PC-3 (cell line): ENCODE data around the gene RAB34. TPM values are rescaled to one million over a fixed set of nuclear protein-coding genes. Genes with fewer than 3 reads are reported as not detected.

Experiments
- ATAC-seq: fragments of 200-7000 bp; cut with Tn5 transposase; 2 replicates; pipeline ENCODE4 v1.9.1; 2020; ENCODE audit warnings: mild to moderate bottlenecking, moderate library complexity
- BruUV-seq: library from RNA; stranded (reverse); fragments of 400-500 nt; replicated peaks from 2 replicates; lab custom pipeline; 2021; lab: Mats Ljungman, UMichigan
- CTCF ChIA-PET: fragments of 300-600 bp; sonication (Branson Sonifier 250); formaldehyde crosslinking; loops from one replicate; lab custom pipeline; 2022; ENCODE audit warnings: antibody characterized with exemption; lab: Charles Lee
- POLR2A ChIA-PET: fragments of 300-600 bp; sonication (Branson Sonifier 250); formaldehyde crosslinking; loops from one replicate; lab custom pipeline; 2022; ENCODE audit warnings: antibody characterized with exemption; ENCODE audit not compliant: unreplicated experiment; lab: Charles Lee
- DNase-seq: peaks from one replicate; pipeline ENCODE4 v3.0.0-alpha.2; 2015
- H2AFZ ChIP-seq: fragments of 300-600 bp; sonication (generic); 2 replicates; pipeline ENCODE4 v1.6.0; 2016; ENCODE audit warnings: antibody characterized with exemption, low read length
- H3F3A ChIP-seq: fragments of 300-600 bp; sonication (generic); one replicate; pipeline ENCODE4 v1.6.0; 2017; ENCODE audit warnings: antibody characterized with exemption, low read length, control low read depth, mild to moderate bottlenecking; ENCODE audit not compliant: unreplicated experiment
- H3K27ac ChIP-seq: fragments of 300-600 bp; sonication (generic); 2 replicates; pipeline ENCODE4 v1.5.1; 2016; ENCODE audit warnings: mild to moderate bottlenecking, low read length
- H3K27me3 ChIP-seq: fragments of 300-600 bp; sonication (generic); 2 replicates; pipeline ENCODE4 v1.6.1; 2016; ENCODE audit warnings: low read length, mixed read lengths
- H3K36me3 ChIP-seq: fragments of 300-600 bp; sonication (generic); 2 replicates; pipeline ENCODE4 v1.6.1; 2016; ENCODE audit warnings: low read depth, mixed run types, low read length, mixed read lengths
- H3K4me1 ChIP-seq: fragments of 300-600 bp; sonication (generic); 2 replicates; pipeline ENCODE4 v1.5.1; 2016; ENCODE audit warnings: low read length; ENCODE audit not compliant: insufficient read depth
- H3K4me2 ChIP-seq: fragments of 300-600 bp; sonication (generic); 2 replicates; pipeline ENCODE4 v1.6.0; 2016; ENCODE audit warnings: low read length
- H3K4me3 ChIP-seq: fragments of 300-600 bp; sonication (generic); 2 replicates; pipeline ENCODE4 v1.5.1; 2016; ENCODE audit warnings: mild to moderate bottlenecking, low read length, mixed read lengths
- H3K79me2 ChIP-seq: fragments of 300-600 bp; sonication (generic); 2 replicates; pipeline ENCODE4 v1.6.1; 2017; ENCODE audit warnings: low read length, mixed read lengths
- H3K9ac ChIP-seq: fragments of 300-600 bp; sonication (generic); 2 replicates; pipeline ENCODE4 v1.6.0; 2016; ENCODE audit warnings: mild to moderate bottlenecking, low read length
- H3K9me2 ChIP-seq: fragments of 300-600 bp; sonication (generic); replicated peaks from 2 replicates; pipeline ENCODE4 v1.6.1; 2016; ENCODE audit warnings: mixed run types, low read length, mixed read lengths
- H3K9me3 ChIP-seq: fragments of 300-600 bp; sonication (generic); 2 replicates; pipeline ENCODE4 v1.6.1; 2016; ENCODE audit warnings: low read length, mixed read lengths
- H4K20me1 ChIP-seq: fragments of 300-600 bp; sonication (generic); 2 replicates; pipeline ENCODE4 v1.6.1; 2016; ENCODE audit warnings: low read length, mixed read lengths
- CTCF ChIP-seq: fragments of 300-600 bp; sonication (generic); conservative IDR thresholded peaks from 2 replicates; pipeline ENCODE4 v1.5.1; 2017; ENCODE audit warnings: antibody characterized with exemption, low read depth, mild to moderate bottlenecking, low read length
- EZH2 ChIP-seq: fragments of 300-600 bp; sonication (generic); IDR thresholded peaks from one replicate; pipeline ENCODE4 v1.6.1; 2017; ENCODE audit warnings: antibody characterized with exemption, mild to moderate bottlenecking, low read length; ENCODE audit not compliant: unreplicated experiment
- EZH2phosphoT487 ChIP-seq: fragments of 300-600 bp; sonication (generic); IDR thresholded peaks from 2 replicates; pipeline ENCODE4 v1.6.1; 2018; ENCODE audit warnings: mild to moderate bottlenecking, antibody characterized with exemption, low read length, borderline replicate concordance
- intact Hi-C: fragments of 100-400 bp; cut with micrococcal nuclease; formaldehyde crosslinking; loops from 2 replicates; pipeline ENCODE4 v1.9.0; 2023
- total RNA-seq: library from RNA; depleted of rRNA; stranded (reverse); fragments of >200 nt; gene quantifications from 2 replicates; pipeline ENCODE4 v1.2.3, GENCODE V29; 2014

RAB34 gene
- total RNA-seq, 1 experiment from 2014 or later = 211 TPM

- Histone ChIP-seq H4K20me1 (peaks cover 15% of the 10 kb centered on the region), H3F3A (peaks cover 6% of the 10 kb centered on the region), H2AFZ (peak overlapping the region; percentile 85), H3K4me1 (peaks cover 20% of the 10 kb centered on the region), H3K4me2 (peak overlapping the region; percentile 96), H3K27me3 (no peaks in the 10 kb centered on the region), H3K9me2 (no peaks in the 10 kb centered on the region), H3K27ac (peak overlapping the region; percentile 54), H3K9ac (peak overlapping the region; percentile 99), H3K9me3 (no peaks in the 10 kb centered on the region), H3K79me2 (peaks cover 46% of the 10 kb centered on the region), H3K36me3 (peaks cover 26% of the 10 kb centered on the region), H3K4me3 (peak overlapping the region; percentile 93)
- intact Hi-C loops = loop anchor here (10.0 kb wide), 1 partner anchor 72 kb away; the partner anchor contains the start of gene BLTP2
- ATAC-seq (peak; percentile 2), DNase-seq (peak; percentile 22)
- ChIA-PET CTCF (no interaction called here), POLR2A (interaction anchor here (0.8 kb wide), 1 partner anchor 10 kb away, joined by 4 read pairs; no protein-coding TSS in a partner anchor)
- TF ChIP-seq CTCF (no peak), EZH2 (no peak), EZH2phosphoT487 (no peak)
- BruUV-seq = no TSS peak
Measured at GRCh38 chr17:28716740-28717577, 709 bp downstream of the RAB34 start.

GRCh38 chr17:28715217-28715616, 2.5 kb downstream of the RAB34 start:
- ChIA-PET POLR2A (no interaction called here), CTCF (no interaction called here)
- H3K9me3 ChIP-seq = no peaks in the 10 kb centered on the region
- no peak overlapping the region for H3K9ac ChIP-seq
- ATAC-seq = no peak
- BruUV-seq = no TSS peak
- no peaks in the 10 kb centered on the region for H3K27me3 ChIP-seq
- H3K79me2 ChIP-seq = peaks cover 29% of the 10 kb centered on the region
- TF ChIP-seq CTCF (no peak), EZH2 (no peak), EZH2phosphoT487 (no peak)
- peak overlapping the region; percentile 96; the same call in 1 of the 2 replicates for H3K4me2 ChIP-seq
- H3K9me2 ChIP-seq = no peaks in the 10 kb centered on the region
- H3K4me3 ChIP-seq = no peak overlapping the region
- H3K27ac ChIP-seq = no peak overlapping the region
- intact Hi-C loops = loop anchor here (10.0 kb wide), 1 partner anchor 70 kb away; the partner anchor contains the start of gene BLTP2
- H3K4me1 ChIP-seq = peaks cover 20% of the 10 kb centered on the region
- no peak overlapping the region for H2AFZ ChIP-seq
- H3F3A ChIP-seq = no peaks in the 10 kb centered on the region
- H3K36me3 ChIP-seq = peaks cover 10% of the 10 kb centered on the region; the same call in 1 of the 2 replicates
- H4K20me1 ChIP-seq = no peaks in the 10 kb centered on the region; the same call in 1 of the 2 replicates
- DNase-seq = no peak

- H3K9me3 ChIP-seq = no peaks in the 10 kb centered on the region
- H3K36me3 ChIP-seq = peaks cover 10% of the 10 kb centered on the region; the same call in 1 of the 2 replicates
- ChIA-PET POLR2A (no interaction called here), CTCF (no interaction called here)
- no peak overlapping the region for H3K4me3 ChIP-seq
- no peak overlapping the region for H2AFZ ChIP-seq
- peaks cover 20% of the 10 kb centered on the region for H3K4me1 ChIP-seq
- H3K4me2 ChIP-seq = no peak overlapping the region
- H3F3A ChIP-seq = no peaks in the 10 kb centered on the region
- no peaks in the 10 kb centered on the region for H3K9me2 ChIP-seq
- 0 out of 2 replicates have a peak, but pooled peaks have one; percentile 15 for TF ChIP-seq CTCF
- TF ChIP-seq EZH2 = no peak
- DNase-seq (no peak), ATAC-seq (no peak)
- H3K27me3 ChIP-seq = no peaks in the 10 kb centered on the region
- H4K20me1 ChIP-seq = no peaks in the 10 kb centered on the region; the same call in 1 of the 2 replicates
- no TSS peak for BruUV-seq
- peaks cover 24% of the 10 kb centered on the region for H3K79me2 ChIP-seq
- no peak overlapping the region for H3K9ac ChIP-seq
- intact Hi-C loops = loop anchor here (10.0 kb wide), 1 partner anchor 69 kb away; the partner anchor contains the start of gene BLTP2
- no peak overlapping the region for H3K27ac ChIP-seq
Measured at GRCh38 chr17:28714281-28714680, 3.4 kb downstream of the RAB34 start.
